ENCODE measurements around the gene FOXE1. TPM values are rescaled to one million over a fixed set of nuclear protein-coding genes. Genes with fewer than 3 reads are reported as not detected.

Gene FOXE1
- total RNA-seq, 4 donors from 2014 or later, result 405 to 748 (median 454) TPM

DNA sequence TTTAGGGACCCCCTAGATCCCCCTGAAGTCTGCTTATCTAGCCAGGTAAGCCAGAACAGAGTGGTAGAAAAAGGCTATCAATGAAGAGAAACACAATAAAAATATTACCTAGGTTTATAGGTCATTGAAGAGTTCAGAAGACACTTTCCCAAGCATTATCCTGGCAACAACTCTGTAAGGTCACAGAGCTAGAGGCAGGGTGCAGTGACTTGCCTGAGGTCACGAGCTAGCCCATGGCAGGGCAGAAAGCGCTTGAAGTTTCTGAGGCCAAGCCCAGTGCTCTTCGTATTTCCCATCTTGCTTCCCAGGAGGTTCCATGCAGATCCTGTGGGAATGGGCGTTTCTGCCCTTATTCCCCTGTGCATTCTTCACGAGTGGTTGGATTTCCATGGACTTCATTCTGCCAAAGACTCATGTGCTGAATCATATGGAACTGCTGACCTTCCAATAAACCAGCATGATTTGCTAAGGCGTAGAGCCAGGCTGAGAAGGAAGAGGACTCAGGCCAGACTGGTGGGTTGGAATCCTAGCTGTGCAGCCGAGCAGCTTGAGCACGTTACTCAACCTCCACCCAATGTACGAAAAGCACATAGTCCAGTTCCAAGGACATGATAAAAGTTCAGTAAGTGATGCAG, 47.2 kb downstream of the FOXE1 start:
- Histone ChIP-seq H3K9me3 (no peaks in the 10 kb centered on the region), H3K27me3 (no peaks in the 10 kb centered on the region), H3K4me3 (replicated peaks in 1 of 3) (no peak overlapping the region), H3K4me1 (peaks cover 29% of the 10 kb centered on the region in 2 donors), H3K36me3 (no peaks in the 10 kb centered on the region), H3K27ac (peak overlapping the region; percentile 5 to 67 (median 47))
- intact Hi-C loops (cut with DNase I), result loop anchor here (10.0 kb wide), 1 partner anchor 195 kb away; no protein-coding TSS in a partner anchor
- TF ChIP-seq POLR2A (IDR thresholded peaks at IDR 0.05), result no peak
- TF ChIP-seq, protein P1, sequence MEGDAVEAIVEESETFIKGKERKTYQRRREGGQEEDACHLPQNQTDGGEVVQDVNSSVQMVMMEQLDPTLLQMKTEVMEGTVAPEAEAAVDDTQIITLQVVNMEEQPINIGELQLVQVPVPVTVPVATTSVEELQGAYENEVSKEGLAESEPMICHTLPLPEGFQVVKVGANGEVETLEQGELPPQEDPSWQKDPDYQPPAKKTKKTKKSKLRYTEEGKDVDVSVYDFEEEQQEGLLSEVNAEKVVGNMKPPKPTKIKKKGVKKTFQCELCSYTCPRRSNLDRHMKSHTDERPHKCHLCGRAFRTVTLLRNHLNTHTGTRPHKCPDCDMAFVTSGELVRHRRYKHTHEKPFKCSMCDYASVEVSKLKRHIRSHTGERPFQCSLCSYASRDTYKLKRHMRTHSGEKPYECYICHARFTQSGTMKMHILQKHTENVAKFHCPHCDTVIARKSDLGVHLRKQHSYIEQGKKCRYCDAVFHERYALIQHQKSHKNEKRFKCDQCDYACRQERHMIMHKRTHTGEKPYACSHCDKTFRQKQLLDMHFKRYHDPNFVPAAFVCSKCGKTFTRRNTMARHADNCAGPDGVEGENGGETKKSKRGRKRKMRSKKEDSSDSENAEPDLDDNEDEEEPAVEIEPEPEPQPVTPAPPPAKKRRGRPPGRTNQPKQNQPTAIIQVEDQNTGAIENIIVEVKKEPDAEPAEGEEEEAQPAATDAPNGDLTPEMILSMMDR (IDR thresholded peaks at IDR 0.05), result no peak
- no peak for DNase-seq
- 78 to 80% methylated on average over 9 of the region's 9 CpGs for WGBS, 2 donors

DNA sequence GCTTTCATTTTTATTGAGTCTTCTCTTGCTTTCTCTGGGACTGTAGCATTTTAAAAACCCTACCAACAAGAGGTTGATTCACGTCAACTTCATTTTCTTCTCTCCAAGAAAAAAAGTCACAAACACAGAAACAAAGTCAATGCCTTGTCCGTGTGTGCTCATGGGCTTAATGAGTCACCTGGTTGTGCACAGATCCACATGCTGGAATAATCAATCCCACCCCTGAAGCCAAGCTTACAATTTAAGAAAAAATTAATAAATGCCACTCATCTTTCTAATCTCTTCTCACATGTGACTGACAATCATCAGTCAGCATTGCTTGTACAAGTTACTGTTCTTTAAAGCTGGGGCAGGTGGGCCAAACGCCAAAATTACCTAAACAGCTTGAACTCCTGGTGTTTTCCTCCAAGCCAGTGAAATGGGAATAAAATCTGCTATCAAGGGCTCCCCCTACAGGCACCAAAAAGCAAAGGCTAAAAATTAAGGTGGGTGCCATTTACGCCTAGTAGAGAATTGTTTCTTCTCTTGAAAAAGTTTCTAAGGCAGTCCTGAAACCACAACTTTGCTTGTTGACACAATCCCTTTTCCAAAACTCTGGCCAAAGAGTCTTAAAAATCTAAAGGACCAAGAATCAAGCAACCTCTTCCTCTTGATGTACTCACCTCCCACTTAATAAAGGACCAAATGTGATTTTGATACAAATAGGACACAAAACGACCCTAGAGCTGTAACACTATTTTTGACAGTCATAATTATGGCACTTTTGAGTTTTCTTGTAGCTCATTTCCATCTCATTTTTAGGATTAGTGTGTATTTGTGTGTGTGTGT, 47.9 kb downstream of the FOXE1 start:
- H3K27ac ChIP-seq, result peak overlapping the region; percentile 5 to 67 (median 47)
- H3K36me3 ChIP-seq, result no peaks in the 10 kb centered on the region
- TF ChIP-seq, protein P1 (IDR thresholded peaks at IDR 0.05), result peak in 5 of 6 experiments; percentile 22 to 79 (median 67)
- TF ChIP-seq POLR2A (IDR thresholded peaks at IDR 0.05), result no peak
- no peaks in the 10 kb centered on the region for H3K9me3 ChIP-seq
- no peaks in the 10 kb centered on the region for H3K27me3 ChIP-seq
- peaks cover 31 to 33% of the 10 kb centered on the region in 2 donors for H3K4me1 ChIP-seq
- intact Hi-C loops (cut with DNase I), result loop anchor here (10.0 kb wide), 1 partner anchor 196 kb away; no protein-coding TSS in a partner anchor
- no peak overlapping the region for H3K4me3 ChIP-seq (replicated peaks in 1 of 3)
- DNase-seq, result peak; percentile 64 to 68
- WGBS, 2 donors, result 43 to 45% methylated on average over 5 of the region's 5 CpGs

DNA sequence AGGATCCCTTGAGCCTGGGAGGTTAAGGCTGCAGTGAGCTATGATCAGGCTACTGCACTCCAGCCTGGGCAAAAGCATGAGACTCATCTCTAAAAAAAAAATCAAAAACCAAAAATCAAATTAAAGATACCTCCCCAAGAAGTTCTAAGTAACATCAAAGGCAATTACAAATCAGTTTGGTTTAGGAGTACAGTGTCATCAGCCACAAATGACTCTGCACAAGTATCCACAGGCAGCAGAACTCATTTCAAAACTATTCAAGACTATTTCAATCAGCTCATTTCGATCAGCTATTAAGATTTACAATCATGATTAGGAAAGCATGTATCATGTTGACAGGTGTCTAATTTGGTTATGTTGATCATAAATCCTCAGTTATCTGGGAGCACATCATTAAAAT, 50.2 kb downstream of the FOXE1 start:
- H3K27ac ChIP-seq, result peak overlapping the region in 1 of 3 donors; percentile 56
- peaks cover 48 to 52% of the 10 kb centered on the region in 2 donors for H3K4me1 ChIP-seq
- no peaks in the 10 kb centered on the region for H3K9me3 ChIP-seq
- intact Hi-C loops (cut with DNase I), result loop anchor here (10.0 kb wide), 1 partner anchor 198 kb away; no protein-coding TSS in a partner anchor
- no peak overlapping the region for H3K4me3 ChIP-seq (replicated peaks in 1 of 3)
- no peak for DNase-seq
- H3K36me3 ChIP-seq, result no peaks in the 10 kb centered on the region
- WGBS, 2 donors, result 91% methylated on average over 1 of the region's 1 CpG
- no peaks in the 10 kb centered on the region for H3K27me3 ChIP-seq
- TF ChIP-seq, protein P1 (IDR thresholded peaks at IDR 0.05), result no peak
- no peak for TF ChIP-seq POLR2A (IDR thresholded peaks at IDR 0.05)

DNA sequence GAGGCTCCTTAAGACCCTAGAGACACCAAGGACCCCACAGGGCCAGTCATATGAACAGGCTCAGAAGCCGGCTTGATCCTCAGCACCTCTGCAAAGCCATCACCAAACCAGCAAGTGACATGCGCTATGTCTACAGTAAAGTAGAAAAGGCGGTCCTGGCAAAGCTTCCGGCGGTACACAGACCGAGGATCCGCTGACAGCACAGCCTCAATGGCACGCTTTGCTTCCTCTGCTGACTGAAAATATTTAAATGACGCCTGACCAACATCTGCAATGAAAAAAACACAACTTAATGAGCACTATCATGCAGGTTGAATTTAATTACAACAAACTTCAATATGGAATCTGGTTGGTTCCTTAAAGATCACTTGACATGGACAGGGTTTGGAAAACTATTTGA, 51.7 kb downstream of the FOXE1 start:
- no peak for TF ChIP-seq POLR2A (IDR thresholded peaks at IDR 0.05)
- TF ChIP-seq, protein P1 (IDR thresholded peaks at IDR 0.05), result no peak
- WGBS, 2 donors, result 92 to 97% methylated on average over 9 of the region's 9 CpGs
- H3K4me1 ChIP-seq, result peaks cover 50 to 67% of the 10 kb centered on the region in 2 donors
- no peaks in the 10 kb centered on the region for H3K9me3 ChIP-seq
- H3K4me3 ChIP-seq (replicated peaks in 1 of 3), result no peak overlapping the region
- no peaks in the 10 kb centered on the region for H3K36me3 ChIP-seq
- no peak for DNase-seq
- no peak overlapping the region for H3K27ac ChIP-seq
- no peaks in the 10 kb centered on the region for H3K27me3 ChIP-seq
- intact Hi-C loops (cut with DNase I), result loop anchor here (10.0 kb wide), 1 partner anchor 200 kb away; no protein-coding TSS in a partner anchor
